SIG-M5 treated with dmso at 0.1 percent for 504 hours (cell line): ENCODE results near the gene PRUNE2.
A peak's percentile ranks its signal among the peaks of the same experiment; 100 is the strongest.

Source experiments
- DNase-seq: peaks from one replicate; lab custom pipeline; 2025; ENCODE audit not compliant: unreplicated experiment; lab: John Stamatoyannopoulos, UW

PRUNE2 gene

DNA sequence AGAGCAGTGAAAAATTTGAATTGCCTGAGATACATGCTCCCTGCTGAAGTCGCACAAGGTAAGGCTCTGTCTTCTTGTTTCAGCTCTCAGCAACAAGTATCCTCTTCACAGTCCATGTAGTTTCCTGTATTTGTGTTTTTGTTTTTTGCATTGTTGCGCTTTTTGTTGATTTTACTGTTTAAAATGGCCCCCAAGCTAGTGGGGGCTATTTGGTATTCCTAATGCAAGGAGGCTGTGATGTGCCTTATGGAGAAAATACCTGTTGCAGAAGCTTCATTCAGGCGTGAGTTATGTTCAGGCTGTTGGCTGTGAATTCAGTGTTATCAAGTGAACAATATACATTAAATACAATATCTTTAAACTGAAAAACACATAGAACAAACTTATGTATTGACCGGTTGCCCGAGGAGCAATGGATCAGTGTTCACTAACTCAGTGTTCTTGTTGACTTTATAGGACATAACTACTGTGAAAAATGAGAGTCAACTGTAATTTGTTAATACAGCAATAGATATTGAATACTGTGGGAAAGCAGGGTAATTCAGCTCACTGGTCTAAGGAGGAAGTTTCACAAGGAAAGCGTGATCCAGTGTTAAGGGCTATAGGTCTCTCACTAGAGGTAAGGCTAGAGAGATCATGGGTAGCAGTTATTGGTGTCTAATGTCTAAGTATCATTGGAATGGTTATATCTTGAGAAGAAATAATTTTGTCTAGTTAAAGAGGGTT lies 296.5 kb downstream of the PRUNE2 start:
- DNase-seq = no peak

DNA sequence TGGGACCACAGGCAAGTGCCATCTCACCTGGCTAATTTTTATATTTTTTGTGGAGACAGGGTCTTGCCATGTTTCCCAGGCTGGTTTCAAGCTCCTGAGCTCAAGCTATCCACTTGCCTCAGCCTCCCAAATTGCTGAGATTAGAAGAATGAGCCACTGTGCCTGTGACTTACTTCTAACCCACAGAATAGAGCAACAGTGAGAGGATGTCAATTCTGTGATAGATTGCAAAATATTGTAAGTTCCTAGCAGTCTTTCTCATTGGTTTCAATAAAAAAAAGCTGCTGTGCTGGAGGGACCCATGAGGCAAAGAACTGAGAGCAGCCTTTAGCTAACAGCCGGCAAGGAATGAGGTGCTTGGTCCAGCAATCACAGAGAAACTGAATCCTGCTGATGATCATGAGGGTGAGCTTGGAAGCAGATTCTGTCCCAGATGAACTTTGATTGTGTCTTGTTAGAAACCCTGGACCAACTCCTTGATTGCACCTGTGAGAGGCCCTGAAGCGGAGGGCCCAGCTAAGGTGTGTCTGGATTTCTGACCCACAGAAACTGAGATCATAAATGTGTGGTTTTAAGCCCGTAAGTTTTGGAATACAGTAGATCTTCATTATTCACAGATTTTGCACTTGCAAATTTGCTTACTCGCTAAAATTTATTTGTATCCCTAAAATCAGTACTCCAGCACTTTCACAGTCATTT lies 297.2 kb downstream of the PRUNE2 start:
- no peak for DNase-seq

DNA sequence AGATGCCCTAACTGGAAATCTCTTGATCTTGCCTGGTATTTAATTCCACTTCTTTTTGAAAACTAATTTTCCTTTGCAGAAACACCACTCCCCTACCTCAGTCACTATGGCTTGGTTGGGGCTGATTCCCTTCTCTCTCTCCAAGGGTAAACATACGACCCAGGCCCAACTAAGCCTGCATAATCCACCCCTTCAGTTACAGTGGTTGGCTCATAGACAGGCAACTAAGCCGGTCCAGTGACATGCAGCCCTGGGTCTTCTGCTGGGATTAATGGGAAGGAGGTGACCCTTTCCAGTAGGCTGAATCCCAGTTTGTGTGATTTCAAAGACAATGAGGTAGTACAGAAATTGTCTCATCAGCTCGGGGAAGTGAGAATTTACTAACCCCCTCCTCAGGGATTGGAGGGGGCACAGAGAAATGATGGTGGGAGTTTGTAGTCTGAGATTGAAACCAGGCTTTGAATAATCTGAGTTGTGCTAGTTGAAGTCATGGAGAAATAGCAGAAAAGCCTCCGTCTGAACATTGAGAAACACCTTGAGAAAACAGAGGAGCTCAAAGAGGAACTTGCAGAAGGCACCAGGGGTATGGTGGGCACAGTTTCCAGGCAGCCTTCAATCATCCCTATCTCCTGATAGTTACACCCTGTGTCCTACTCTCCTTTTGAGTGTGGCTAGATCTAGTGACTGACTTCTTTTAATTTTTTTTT lies 298.0 kb downstream of the PRUNE2 start:
- DNase-seq = peak; percentile 56

DNA sequence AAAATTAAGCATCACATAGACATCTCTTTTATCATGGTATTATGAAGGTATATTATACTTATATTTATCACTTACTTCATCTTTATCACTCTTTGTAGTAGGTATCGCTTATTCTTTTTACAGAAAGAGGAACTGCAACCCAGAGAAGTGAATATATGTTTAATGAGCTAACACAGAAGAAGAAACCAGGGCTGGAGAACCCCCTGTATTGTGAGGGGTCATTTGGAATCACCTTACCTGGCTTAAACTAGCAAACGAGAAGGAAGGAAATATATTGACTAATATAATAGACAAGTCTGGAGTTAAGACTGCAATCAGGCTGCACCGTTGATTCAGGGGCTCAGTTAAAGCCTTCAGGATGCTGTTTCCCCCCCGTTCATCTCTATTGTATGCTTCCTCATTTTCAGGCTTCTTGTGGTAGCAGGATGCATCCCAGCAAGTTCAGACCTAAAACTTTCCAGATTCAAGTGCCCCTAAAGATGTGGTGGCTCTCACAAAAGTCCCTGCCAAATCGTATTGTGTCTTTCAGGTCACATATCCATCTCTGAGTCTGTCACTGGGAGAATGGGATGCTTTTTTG lies 300.5 kb downstream of the PRUNE2 start:
- peak; percentile 55 for DNase-seq

DNA sequence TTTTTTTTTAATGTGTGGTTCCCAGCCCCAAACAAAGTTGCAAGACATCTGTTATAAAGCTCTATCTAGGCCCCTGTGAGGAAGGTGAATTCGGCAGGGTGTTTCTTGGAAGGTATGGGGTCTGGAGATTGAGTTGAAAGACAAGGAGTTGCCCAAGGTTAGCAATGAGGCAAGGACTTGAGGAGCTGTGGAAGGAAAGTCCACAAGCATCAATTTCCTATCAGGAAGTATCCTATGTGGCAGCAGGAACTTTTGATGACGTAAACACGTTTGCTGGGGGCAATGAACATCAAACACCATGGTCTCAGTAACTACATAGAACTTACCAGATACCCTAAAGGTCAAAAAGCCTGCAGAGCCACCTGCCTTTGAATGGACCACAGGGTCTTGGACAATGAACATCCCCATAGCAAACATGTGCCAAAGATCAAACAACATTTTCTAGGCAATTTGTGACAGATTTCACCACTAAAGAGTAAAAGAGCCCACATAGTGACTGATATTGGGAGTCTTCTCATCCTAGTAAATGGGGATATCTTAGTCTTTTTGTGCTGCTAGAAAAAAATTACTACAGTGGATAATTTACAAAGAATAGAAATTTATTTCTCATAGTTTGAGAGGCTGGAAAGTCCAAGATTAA lies 301.9 kb downstream of the PRUNE2 start:
- no peak for DNase-seq

DNA sequence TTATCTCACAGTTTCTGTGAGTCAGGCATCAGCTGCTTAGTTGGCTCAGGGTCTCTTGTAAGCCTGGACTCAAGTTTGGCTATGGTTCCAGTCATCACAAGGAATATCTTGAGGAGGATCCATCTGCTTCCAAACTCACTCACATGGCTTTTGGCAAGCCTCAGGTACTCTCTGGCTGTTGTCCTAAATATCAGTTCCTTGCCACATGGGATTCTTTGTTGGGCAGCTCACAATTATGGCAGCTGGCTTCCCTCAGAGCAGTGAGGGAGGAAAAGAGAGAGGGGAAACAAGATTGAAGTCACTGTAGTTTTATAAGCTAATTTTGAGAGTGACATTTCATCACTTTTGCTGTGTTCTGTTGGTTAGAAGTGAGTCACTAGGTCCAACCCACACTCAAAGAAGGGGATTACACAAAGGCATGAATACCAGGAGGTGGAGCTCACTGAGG lies 302.4 kb downstream of the PRUNE2 start:
- peak; percentile 86 for DNase-seq

DNA sequence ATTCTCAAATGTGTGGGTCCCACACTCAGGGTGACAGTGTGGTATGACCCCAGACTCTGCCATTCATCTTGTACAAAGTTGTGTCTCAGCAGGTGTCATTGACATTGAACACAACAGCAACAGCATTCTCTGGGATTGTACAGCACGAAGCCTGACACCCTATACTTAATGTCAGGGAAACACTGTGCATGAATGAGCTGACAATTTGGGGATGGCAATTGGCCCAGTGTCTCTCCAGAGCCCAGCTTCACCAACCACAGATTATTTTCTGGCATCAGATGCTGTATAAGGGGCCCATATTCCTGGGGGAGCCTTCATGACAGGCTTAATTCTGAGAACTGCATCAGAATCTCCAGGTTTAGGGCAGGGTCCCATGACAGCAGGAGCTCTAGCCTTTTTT lies 303.7 kb downstream of the PRUNE2 start:
- no peak for DNase-seq

DNA sequence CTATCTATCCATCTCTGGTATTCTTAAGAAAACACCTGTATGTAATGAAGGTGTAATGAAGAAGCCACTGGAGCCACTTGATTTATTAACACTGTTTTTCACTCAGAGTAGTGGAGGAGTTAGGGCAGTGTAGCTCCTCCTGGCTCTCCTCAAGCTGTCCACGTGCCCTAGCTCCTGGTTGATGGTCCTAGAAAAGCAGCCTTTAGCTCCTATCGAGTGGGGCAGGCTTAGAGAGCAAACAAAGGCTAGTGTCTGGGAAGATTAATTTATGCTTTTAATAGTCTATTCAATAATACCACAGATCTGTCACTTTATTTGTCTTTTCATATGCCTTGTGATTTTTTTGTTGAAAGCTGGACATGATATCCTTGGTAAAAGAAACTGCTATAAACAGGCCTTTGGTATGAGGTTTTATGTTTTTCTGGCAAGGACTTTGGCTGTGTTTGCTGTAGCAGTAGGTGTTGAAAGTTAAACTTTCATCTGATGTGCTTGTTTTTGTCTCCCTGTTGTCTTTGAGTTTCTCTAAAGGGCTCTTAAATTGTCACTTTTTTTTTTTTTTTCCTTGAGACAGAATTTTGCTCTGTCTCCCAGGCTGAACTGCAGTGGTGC lies 305.8 kb downstream of the PRUNE2 start:
- no peak for DNase-seq

DNA sequence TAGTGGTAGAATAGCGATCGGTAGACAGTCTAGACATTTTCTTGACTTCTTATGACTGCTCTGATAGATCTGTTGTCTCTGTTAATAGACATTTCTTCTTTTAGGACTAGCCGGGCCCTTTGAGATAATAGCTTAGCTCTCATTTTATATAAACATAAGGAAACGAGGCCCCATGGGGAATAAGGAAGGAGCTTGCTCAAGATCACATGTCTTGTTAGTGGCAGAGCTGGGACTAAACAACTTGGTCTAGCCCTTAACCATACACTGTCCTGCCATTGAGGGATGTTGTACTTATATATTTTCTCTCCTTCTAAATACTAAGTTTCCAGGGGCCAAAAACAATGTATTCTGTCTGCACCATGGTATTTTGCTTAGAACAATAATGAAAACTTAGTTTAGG lies 306.9 kb downstream of the PRUNE2 start:
- no peak for DNase-seq

DNA sequence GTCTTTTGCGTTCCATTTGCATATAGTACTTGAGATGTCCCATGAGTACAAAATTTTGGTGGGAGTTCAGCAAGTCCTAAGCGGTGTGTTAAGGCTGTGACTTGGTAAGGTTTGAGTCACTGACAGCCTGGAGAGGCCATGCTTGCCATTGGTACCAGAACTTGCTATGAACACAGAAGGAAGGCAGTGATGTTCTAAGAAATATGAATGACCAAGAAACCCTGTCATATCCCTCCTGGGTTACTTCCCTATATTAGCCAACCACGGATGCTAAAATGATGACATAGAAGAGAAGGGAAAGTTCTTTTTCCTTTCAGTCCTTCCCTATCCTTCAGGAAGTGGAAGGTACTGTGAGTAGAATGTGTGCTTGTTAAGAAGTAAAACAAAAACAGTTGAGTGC lies 310.3 kb downstream of the PRUNE2 start:
- DNase-seq = peak; percentile 69

DNA sequence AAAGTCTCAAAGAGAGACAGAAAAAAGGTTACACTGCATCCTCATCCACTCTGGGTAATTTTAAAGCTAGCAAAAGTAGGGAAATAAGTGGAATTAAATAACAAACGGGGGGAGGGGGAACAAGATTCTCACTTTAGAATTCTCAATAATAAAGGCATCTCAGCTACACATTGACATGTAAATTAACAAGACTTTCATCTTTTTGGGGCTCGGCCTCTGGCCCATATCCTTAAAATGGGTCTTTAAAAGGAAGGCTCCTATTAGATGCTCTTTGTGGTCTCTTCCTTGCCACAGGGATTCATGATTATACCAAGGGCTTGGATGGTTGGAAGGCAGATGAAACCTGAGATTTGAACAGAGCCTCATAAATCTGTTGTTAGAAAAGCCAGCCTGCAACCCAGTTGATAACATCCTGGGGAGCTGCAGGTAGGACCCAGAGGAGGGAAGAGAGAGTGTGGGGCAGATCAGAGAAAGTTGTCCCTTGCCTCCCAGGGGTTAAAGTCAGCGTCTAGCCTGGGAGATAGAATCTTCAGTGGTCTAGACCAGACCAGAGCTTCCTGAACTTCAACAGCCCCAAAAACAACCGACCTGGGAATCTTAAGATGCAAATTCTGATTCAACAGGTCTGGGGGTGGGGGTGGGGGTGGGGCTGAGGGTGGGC lies 311.0 kb downstream of the PRUNE2 start:
- no peak for DNase-seq

DNA sequence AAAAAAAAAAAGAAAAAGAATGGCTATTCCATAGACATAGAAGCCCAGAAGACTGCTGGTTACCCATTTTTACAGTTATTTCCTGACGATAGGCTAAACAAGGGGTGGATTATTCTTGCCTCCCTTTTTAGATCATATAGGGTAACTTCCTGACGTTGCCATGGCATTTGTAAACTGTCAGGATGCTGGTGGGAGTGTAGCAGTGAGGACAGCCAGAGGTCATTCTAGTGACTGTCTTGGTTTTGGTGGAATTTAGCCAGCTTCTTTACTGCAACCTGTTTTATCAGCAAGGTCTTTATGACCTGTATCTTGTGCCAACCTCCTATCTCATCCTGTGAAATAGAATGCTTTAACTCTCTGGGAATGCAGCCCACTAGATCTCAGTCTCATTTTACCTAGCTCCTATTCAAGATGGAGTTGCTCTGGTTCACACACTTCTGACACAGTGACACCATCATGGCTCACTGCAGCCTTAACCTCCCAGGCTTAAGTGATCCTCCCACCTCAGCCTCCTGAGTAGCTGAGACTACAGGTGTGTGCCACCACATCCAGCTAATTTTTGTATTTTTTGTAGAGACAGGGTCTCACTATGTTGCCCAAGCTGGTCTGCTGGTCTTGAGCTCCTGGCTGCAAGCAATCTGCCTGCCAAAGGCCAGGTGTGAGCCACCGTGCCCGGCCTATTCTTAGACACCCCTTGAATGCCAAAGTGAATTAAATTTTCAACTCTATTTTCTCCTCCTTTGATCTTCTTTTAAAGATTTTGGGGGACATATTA lies 311.8 kb downstream of the PRUNE2 start:
- peak; percentile 12 for DNase-seq

DNA sequence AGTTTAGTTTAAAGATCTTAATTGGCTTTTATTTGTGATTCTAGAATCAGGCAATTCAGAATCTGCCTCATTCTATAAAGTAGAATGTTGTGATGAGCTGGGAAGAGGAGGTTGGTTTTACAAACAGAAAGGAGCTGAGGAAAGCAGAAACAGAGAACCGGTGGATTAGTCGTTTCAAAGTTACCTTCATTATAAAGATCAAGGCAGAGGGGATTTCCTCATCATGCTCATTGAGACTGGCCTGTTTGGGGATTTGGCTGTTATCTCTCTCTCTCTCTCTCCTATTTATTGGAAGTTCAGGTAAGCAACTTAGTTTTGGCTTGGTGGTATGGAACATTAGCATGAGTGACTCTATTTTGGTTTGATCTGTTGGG lies 313.0 kb downstream of the PRUNE2 start:
- peak; percentile 67 for DNase-seq

DNA sequence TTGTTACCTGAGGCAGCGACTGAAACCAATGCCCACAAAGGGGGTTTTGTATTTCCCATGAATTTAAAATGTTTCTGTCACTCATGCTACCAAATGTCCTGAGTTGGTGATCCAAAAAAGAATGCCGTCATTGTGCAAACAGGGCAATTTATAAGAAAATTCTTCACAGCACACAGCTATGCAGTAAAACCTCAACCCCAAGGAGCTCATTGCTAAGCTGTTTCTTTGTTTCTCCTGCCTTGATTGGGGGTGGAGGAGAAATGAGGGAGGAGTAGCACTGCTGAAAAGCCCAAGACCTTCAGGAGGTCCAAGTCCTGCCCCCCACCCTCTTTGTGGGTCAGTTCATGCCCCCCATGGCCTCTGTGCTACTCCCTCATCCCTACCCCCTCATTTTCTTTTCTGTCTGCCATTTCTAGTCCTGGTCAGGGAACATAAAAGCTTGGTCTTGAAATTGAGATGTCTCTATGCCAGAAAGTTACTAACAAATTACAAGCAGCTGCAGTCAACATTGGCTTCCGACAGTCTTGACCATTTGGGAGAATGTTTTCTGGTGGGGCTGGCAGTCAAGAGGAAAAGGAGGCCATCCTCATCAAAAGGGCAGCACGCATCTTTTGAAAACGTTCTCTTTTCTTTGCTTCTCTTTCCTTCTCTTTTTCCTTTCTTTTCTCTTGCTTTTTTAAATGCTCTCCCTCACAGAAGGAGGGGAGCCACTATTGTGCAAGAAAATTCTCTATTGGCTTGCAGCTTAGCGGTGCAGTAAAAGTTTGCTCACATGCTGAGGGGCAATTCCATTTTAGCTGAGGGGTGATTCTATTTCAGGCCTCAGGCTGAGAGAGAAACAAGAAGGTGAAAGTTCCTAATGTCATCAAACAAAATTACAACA lies 313.6 kb downstream of the PRUNE2 start:
- DNase-seq = peak; percentile 88

DNA sequence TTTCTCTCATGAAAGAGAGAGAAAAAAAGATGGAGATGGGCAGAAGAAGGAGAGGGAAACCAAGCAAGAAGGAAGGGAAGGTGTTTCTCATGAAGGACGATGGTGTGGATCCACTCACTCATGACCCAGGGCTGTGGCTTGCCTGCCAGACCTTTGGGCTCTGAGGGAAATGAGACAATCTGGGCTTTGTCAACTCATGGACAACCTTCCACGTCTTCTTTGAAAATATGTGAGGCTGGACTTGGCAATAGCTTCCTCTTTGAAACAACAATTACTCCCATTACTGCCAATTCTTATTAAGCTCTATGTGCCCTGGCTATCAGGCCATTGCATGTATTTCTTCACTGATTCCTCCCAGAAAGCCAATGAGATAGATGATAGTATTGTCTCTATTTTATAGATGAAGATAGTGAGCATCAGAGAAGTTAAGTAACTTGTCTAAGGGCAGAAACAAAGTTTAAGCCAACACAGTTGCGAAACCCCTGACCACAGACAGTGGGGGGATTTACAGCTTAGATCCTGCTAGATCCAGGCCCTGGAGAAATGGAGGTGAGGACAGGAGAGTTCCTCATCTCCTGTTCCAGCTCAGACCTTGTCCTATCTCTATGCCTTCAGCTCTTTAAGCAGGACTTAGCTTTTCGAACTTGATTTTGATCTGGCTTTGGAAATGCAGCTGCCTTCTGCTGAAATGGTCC lies 314.5 kb downstream of the PRUNE2 start:
- peak; percentile 78 for DNase-seq

DNA sequence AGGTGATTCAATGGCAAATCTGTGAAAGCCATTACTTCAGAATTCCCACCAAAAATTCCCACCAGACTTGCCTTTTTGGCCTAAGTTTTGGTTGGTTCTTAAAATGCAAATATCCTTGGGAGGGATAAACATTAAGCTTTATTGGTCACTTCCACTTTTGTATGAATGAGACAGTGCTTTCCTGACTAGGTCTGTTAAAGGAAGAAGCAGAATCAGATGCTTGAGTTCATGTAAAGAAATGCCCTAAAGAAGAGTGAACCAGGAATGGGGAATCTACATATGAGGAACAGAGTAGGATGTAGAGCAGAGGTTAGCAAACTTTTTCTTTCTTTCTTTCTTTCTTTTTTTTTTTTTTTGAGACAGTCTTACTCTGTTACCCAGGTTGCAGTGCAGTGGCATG lies 317.6 kb downstream of the PRUNE2 start:
- DNase-seq = no peak

DNA sequence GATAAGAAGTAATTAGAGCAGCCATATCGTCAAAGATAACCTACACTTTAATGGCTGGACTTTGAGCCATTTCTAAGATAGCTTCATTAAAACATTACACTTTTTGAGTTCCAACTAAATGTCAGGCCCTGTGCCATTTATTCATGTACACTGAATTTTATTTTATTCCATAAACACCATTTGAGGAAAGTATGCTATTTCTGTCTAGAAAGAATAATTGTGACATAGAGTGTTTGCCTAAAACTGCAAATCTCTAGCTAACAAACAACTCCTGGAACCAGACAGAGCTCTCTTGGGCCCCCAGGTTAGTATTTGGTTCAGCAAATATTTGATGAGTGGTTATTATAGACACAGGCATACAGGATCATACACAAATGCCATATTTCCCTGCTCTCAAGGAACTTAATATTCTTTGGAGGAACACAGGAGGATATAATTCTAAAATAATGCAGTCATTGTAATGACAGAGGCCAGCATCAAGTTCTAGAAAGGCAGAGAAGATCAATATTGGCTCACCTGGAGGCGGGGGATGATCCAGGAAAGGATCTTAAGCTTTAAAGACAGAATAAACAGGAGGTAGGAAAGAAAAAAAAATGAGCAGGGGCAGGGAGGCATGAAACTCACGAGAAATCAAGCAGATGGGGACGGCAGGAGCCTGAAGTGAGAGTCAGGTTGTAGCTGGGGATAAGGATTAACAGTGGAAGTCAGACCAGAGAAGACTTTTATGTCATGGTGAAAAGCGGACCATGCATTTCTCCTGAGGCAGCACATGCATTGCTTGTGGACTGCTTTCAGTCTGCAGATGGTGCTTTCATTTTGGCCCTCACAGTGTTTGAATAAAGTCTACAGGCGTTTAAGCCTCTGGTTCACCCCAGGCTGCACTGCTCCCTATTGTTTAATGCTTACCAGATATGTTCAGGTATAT lies 319.3 kb downstream of the PRUNE2 start:
- no peak for DNase-seq
